SH-SY5Y (cell line): ENCODE results near the gene TXNRD1.

Source experiments
- GATA2 ChIP-seq: IDR thresholded peaks from 2 replicates; pipeline ENCODE4 v1.6.1; 2011; ENCODE audit warnings: mild to moderate bottlenecking, low read depth, low read length
- GATA3 ChIP-seq: IDR thresholded peaks from 2 replicates; pipeline ENCODE4 v1.6.1; 2011; ENCODE audit warnings: low read depth, mild to moderate bottlenecking, low read length, moderate library complexity

GRCh38 chr12:104290320-104290719 is 74.7 kb downstream of the TXNRD1 start:
- TF ChIP-seq GATA2: no peak
- TF ChIP-seq GATA3: no peak
